CD14-positive monocyte (primary cell): ENCODE measurements around the gene ANKRD13A. TPM values are rescaled to one million over a fixed set of nuclear protein-coding genes. Genes with fewer than 3 reads are reported as not detected.

Experiments
- DNase-seq, 3 donors: peaks; one replicate each; pipeline ENCODE4 v3.0.0-alpha.2; 2011 to 2022
- H2AFZ ChIP-seq: 2 replicates; pipeline ENCODE4 v1.6.0; 2012; ENCODE audit warnings: mild to moderate bottlenecking, low read depth, low read length, inconsistent platforms; ENCODE audit not compliant: insufficient read depth, poor library complexity, severe bottlenecking
- H3K27ac ChIP-seq, 2 donors: 1 replicate in 1 of 2; 2 replicates in 1 of 2; pipeline ENCODE4 v1.5.1; 2012 to 2013; ENCODE audit warnings: low read length in 2 of 2, control low read depth in 1 of 2, inconsistent platforms in 1 of 2, low read depth in 1 of 2, mild to moderate bottlenecking in 1 of 2
- H3K27me3 ChIP-seq, 2 donors: one replicate each; pipeline versions ENCODE4 v1.6.0 to v1.6.1; 2011 to 2013; ENCODE audit warnings: low read length in 2 of 2; ENCODE audit not compliant: control insufficient read depth in 2 of 2, insufficient read depth in 2 of 2
- H3K36me3 ChIP-seq, 2 donors: replicated peaks in 1 of 2; 1 replicate in 1 of 2; 2 replicates in 1 of 2; pipeline versions ENCODE4 v1.5.1 to v1.6.1; 2012 to 2013; ENCODE audit warnings: low read length in 2 of 2, control low read depth in 1 of 2, inconsistent platforms in 1 of 2, mild to moderate bottlenecking in 1 of 2; ENCODE audit not compliant: insufficient read depth in 2 of 2, control insufficient read depth in 1 of 2
- H3K4me1 ChIP-seq, 2 donors: 1 replicate in 1 of 2; 2 replicates in 1 of 2; pipeline versions ENCODE4 v1.5.1 to v1.6.1; 2012 to 2013; ENCODE audit warnings: low read length in 2 of 2, control low read depth in 1 of 2, inconsistent platforms in 1 of 2, mild to moderate bottlenecking in 1 of 2, moderate library complexity in 1 of 2; ENCODE audit not compliant: insufficient read depth in 2 of 2, control insufficient read depth in 1 of 2
- H3K4me2 ChIP-seq: replicated peaks from 2 replicates; pipeline ENCODE3; 2012; ENCODE audit warnings: low read length, moderate library complexity, mild to moderate bottlenecking; ENCODE audit not compliant: poor library complexity, severe bottlenecking; ENCODE audit errors: extremely low read depth
- H3K4me3 ChIP-seq, 3 experiments: fragments of 200-600 bp in 1 of 3; sonication (generic) in 1 of 3; replicated peaks in 1 of 3; 1 replicate in 2 of 3; 2 replicates in 1 of 3; pipeline ENCODE4 v1.5.1; 2011 to 2013; ENCODE audit warnings: low read length in 3 of 3, mild to moderate bottlenecking in 3 of 3, control low read depth in 2 of 3, low read depth in 2 of 3, inconsistent platforms in 1 of 3, moderate library complexity in 1 of 3
- H3K79me2 ChIP-seq: 2 replicates; pipeline ENCODE4 v1.6.0; 2012; ENCODE audit warnings: mild to moderate bottlenecking, control low read depth, inconsistent platforms, low read length, moderate library complexity; ENCODE audit not compliant: insufficient read depth
- H3K9ac ChIP-seq: 2 replicates; pipeline ENCODE4 v1.6.0; 2017; ENCODE audit warnings: low read length, mild to moderate bottlenecking; ENCODE audit not compliant: insufficient read depth, poor library complexity, severe bottlenecking
- H3K9me3 ChIP-seq, 2 donors: replicated peaks in 1 of 2; 1 replicate in 1 of 2; 2 replicates in 1 of 2; pipeline versions ENCODE4 v1.5.1 to v1.6.1; 2012 to 2013; ENCODE audit warnings: low read length in 2 of 2, control low read depth in 1 of 2; ENCODE audit not compliant: control insufficient read depth in 1 of 2, insufficient read depth in 1 of 2
- H4K20me1 ChIP-seq: 2 replicates; pipeline ENCODE4 v1.6.0; 2012; ENCODE audit warnings: mild to moderate bottlenecking, low read length, control low read depth, moderate library complexity; ENCODE audit not compliant: insufficient read depth
- H3K27ac Mint-ChIP-seq, 7 donors: one replicate each; pipeline ENCODE4 v1.8.0; 2020; ENCODE audit warnings: mild to moderate bottlenecking in 7 of 7, mixed read lengths in 7 of 7, moderate library complexity in 6 of 7, inconsistent platforms in 2 of 7
- H3K27me3 Mint-ChIP-seq, 3 donors: one replicate each; pipeline ENCODE4 v1.8.0; 2021 to 2022; ENCODE audit warnings: low read depth in 3 of 3, mild to moderate bottlenecking in 3 of 3, mixed read lengths in 3 of 3, moderate library complexity in 3 of 3, inconsistent platforms in 1 of 3
- H3K36me3 Mint-ChIP-seq, 2 donors: one replicate each; pipeline ENCODE4 v1.8.0; 2020; ENCODE audit warnings: mixed read lengths in 2 of 2, inconsistent platforms in 1 of 2, mild to moderate bottlenecking in 1 of 2
- H3K4me1 Mint-ChIP-seq: one replicate; pipeline ENCODE4 v1.8.0; 2020; ENCODE audit warnings: mild to moderate bottlenecking, mixed read lengths
- H3K4me3 Mint-ChIP-seq, 2 donors: one replicate each; pipeline ENCODE4 v1.8.0; 2020; ENCODE audit warnings: mild to moderate bottlenecking in 2 of 2, mixed read lengths in 2 of 2, moderate library complexity in 1 of 2
- H3K9me3 Mint-ChIP-seq, 7 donors: one replicate each; pipeline ENCODE4 v1.8.0; 2020 to 2022; ENCODE audit warnings: mixed read lengths in 7 of 7, mild to moderate bottlenecking in 6 of 7, moderate library complexity in 6 of 7, inconsistent platforms in 2 of 7
- WGBS: methylation state at CpG from one replicate; pipeline ENCODE4 v1.1.5; 2013; ENCODE audit warnings: missing lambda C conversion rate; ENCODE audit not compliant: insufficient coverage; 5-methylcytosine and 5-hydroxymethylcytosine counted together
- intact Hi-C, 2 donors: fragments of 100-400 bp; cut with micrococcal nuclease; formaldehyde crosslinking; loops; one replicate each; pipeline versions ENCODE4 v1.15.0 to v1.15.1; 2023
- polyA plus RNA-seq, 3 donors: library from polyadenylated mRNA; depleted of rRNA in 1 of 3; unstranded in 2 of 3; stranded (reverse) in 1 of 3; fragments of 300-500 nt in 2 of 3; fragments of >200 nt in 1 of 3; fragmentation: Illumina TruSeq in 2 of 3; gene quantifications; 1 replicate in 2 of 3; 2 replicates in 1 of 3; pipeline ENCODE4 v1.2.3, GENCODE V29; 2012 to 2021
- TF ChIP-seq, protein P1 (sequence below): fragments of 200-600 bp; IDR thresholded peaks from one replicate; pipeline ENCODE4 v1.8.0; 2022; ENCODE audit warnings: antibody characterized with exemption, mild to moderate bottlenecking

The ANKRD13A gene
- polyA plus RNA-seq, 3 donors: 42.8 to 89.3 (median 46.8) TPM

DNA sequence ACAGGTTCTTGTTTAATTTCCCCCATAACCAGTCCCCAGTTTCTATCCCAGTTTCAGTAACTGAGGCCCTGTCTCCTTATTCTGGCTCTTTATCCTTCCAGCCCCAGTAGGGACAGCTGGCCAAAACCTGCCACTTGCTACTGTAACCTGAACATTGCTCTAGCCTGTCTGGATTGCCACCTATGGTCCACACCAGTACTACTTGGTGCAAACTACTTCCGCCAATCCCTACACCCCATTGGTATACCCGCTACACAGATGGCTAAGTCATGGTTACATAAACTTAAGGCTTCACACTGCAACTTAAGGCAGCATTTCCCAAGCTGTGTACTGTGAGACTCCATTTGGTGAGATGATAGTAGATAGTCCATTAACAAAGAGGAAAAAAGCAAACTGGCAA is 69.4 kb downstream of the ANKRD13A start:
- DNase-seq: no peak
- no peaks in the 10 kb centered on the region for H3K36me3 Mint-ChIP-seq
- peaks cover 0 to 4% (median 2%) of the 10 kb centered on the region in 3 donors for H3K27me3 Mint-ChIP-seq
- Histone ChIP-seq H3K9ac (no peak overlapping the region), H3K4me1 (peaks cover 14 to 18% of the 10 kb centered on the region in 2 donors), H3K9me3 (no peaks in the 10 kb centered on the region), H3K4me3 (no peak overlapping the region), H3K27me3 (no peaks in the 10 kb centered on the region), H3K79me2 (no peaks in the 10 kb centered on the region), H4K20me1 (no peaks in the 10 kb centered on the region), H3K4me2 (no peak overlapping the region), H2AFZ (no peak overlapping the region), H3K27ac (no peak overlapping the region), H3K36me3 (no peaks in the 10 kb centered on the region)
- H3K9me3 Mint-ChIP-seq: peaks cover 0 to 6% (median 0%) of the 10 kb centered on the region in 7 donors
- no CpG with 5 or more reads among the region's 2 CpGs for WGBS
- intact Hi-C loops: no loop called here
- TF ChIP-seq, protein P1, sequence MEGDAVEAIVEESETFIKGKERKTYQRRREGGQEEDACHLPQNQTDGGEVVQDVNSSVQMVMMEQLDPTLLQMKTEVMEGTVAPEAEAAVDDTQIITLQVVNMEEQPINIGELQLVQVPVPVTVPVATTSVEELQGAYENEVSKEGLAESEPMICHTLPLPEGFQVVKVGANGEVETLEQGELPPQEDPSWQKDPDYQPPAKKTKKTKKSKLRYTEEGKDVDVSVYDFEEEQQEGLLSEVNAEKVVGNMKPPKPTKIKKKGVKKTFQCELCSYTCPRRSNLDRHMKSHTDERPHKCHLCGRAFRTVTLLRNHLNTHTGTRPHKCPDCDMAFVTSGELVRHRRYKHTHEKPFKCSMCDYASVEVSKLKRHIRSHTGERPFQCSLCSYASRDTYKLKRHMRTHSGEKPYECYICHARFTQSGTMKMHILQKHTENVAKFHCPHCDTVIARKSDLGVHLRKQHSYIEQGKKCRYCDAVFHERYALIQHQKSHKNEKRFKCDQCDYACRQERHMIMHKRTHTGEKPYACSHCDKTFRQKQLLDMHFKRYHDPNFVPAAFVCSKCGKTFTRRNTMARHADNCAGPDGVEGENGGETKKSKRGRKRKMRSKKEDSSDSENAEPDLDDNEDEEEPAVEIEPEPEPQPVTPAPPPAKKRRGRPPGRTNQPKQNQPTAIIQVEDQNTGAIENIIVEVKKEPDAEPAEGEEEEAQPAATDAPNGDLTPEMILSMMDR: no peak
- no peak overlapping the region for H3K4me3 Mint-ChIP-seq
- H3K4me1 Mint-ChIP-seq: peaks cover 27% of the 10 kb centered on the region
- peak overlapping the region in 1 of 7 donors; percentile 20 for H3K27ac Mint-ChIP-seq

- Mint-ChIP-seq H3K27me3 (peaks cover 3 to 6% (median 3%) of the 10 kb centered on the region in 3 donors), H3K27ac (no peak overlapping the region), H3K4me3 (no peak overlapping the region), H3K36me3 (no peaks in the 10 kb centered on the region), H3K9me3 (peaks cover 0 to 6% (median 0%) of the 10 kb centered on the region in 7 donors), H3K4me1 (peaks cover 21% of the 10 kb centered on the region)
- H3K27ac ChIP-seq: no peak overlapping the region
- DNase-seq: no peak
- intact Hi-C loops: no loop called here
- no peaks in the 10 kb centered on the region for H4K20me1 ChIP-seq
- no peak overlapping the region for H3K4me3 ChIP-seq
- no peaks in the 10 kb centered on the region for H3K27me3 ChIP-seq
- TF ChIP-seq, protein P1: no peak
- no peaks in the 10 kb centered on the region for H3K36me3 ChIP-seq
- peaks cover 8 to 14% of the 10 kb centered on the region in 2 donors for H3K4me1 ChIP-seq
- no peaks in the 10 kb centered on the region for H3K9me3 ChIP-seq
- no peaks in the 10 kb centered on the region for H3K79me2 ChIP-seq
- no peak overlapping the region for H3K9ac ChIP-seq
- no peak overlapping the region for H3K4me2 ChIP-seq
- H2AFZ ChIP-seq: no peak overlapping the region
Observed at GRCh38 chr12:110071504-110071903, 72.3 kb downstream of the ANKRD13A start.
